Cardiac fibroblast (primary cell): ENCODE results near the gene EPHB1.

Experiments
- DNase-seq, 2 donors: peaks; one replicate each; pipeline versions ENCODE4 v3.0.0 to v3.0.0-alpha.2; 2010; ENCODE audit warnings: low read depth in 2 of 2
- H3K4me3 ChIP-seq, 2 donors: replicated peaks in 1 of 2; 1 replicate in 1 of 2; 2 replicates in 1 of 2; pipeline ENCODE4 v1.5.1; 2011; ENCODE audit warnings: low read depth in 2 of 2, low read length in 2 of 2, mild to moderate bottlenecking in 2 of 2, moderate library complexity in 1 of 2
- TF ChIP-seq, protein P1 (sequence below): IDR thresholded peaks from one replicate; pipeline ENCODE4 v1.5.1; 2011; ENCODE audit warnings: low read depth, mild to moderate bottlenecking, low read length, inconsistent platforms

Gene EPHB1

DNA sequence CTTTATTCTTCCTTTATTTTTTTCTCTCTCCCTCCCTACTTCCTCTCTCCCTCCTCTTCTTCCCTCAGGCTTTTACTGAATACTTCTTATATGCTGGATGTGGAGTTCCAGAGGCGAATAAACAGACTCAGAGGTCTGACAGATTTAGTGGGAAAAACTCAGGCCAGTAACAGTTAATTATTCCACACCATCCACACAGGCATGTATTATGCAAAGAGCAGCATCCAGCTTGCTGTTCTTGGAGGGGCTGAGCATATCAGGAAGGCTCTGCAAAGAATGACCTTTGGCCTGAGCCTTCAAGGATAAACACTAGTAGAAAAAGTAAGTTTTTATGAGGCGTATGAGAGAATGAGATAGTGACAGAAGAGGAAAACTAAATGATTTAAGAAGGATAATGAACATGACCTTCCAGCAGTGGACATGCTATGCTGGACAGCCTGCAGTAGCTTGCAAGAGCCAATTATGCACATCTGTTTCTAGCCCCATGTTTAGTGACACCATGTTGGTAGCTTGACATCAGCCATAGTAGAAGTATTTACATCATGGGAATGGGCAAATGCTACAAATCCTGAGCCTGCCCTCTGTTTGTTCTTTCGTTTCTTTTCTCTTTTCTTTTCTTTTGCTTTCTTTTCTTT, 387.4 kb downstream of the EPHB1 start:
- TF ChIP-seq, protein P1, sequence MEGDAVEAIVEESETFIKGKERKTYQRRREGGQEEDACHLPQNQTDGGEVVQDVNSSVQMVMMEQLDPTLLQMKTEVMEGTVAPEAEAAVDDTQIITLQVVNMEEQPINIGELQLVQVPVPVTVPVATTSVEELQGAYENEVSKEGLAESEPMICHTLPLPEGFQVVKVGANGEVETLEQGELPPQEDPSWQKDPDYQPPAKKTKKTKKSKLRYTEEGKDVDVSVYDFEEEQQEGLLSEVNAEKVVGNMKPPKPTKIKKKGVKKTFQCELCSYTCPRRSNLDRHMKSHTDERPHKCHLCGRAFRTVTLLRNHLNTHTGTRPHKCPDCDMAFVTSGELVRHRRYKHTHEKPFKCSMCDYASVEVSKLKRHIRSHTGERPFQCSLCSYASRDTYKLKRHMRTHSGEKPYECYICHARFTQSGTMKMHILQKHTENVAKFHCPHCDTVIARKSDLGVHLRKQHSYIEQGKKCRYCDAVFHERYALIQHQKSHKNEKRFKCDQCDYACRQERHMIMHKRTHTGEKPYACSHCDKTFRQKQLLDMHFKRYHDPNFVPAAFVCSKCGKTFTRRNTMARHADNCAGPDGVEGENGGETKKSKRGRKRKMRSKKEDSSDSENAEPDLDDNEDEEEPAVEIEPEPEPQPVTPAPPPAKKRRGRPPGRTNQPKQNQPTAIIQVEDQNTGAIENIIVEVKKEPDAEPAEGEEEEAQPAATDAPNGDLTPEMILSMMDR: no peak
- H3K4me3 ChIP-seq: no peak overlapping the region
- DNase-seq: no peak

DNA sequence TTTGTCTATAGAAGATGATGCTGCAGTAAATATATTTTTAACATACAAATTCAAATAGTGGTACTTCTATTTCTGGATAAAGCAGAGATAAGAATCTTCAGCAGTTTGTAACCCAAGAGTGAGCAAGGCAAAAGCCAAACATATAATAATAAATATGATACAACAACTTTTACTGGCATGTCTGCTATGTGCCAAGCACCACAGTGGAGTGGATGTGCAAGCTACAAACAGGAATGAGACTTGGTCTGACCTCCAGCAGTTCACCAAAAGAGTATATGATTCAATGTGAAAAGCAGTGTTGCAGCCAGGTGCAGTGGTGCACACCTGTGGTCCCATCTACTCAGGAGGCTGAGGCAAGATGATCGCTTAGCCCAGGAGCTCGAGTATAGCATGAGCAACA, 395.6 kb downstream of the EPHB1 start:
- TF ChIP-seq, protein P1: no peak
- no peak for DNase-seq
- H3K4me3 ChIP-seq: no peak overlapping the region

DNA sequence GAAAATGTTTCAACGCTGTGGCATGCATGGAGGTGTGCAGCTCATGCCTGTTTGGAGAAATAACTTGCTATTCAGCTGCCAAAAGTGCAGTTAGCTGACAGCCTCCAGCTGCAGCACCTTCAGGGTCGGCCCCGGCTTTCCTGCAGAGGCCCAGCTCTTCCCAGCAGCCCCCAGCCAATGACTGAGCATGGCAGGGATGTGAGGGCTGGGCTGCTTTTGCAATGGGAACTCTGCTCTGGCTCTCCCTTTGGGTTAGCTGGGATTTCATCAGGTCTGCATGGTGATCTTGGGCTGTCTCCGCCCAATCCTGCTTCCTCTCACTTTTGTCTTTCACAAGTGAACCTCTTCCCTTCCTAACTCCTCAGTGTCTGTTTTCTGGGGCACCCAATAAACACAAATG, 396.6 kb downstream of the EPHB1 start:
- TF ChIP-seq, protein P1: no peak
- H3K4me3 ChIP-seq: no peak overlapping the region
- DNase-seq: no peak

DNA sequence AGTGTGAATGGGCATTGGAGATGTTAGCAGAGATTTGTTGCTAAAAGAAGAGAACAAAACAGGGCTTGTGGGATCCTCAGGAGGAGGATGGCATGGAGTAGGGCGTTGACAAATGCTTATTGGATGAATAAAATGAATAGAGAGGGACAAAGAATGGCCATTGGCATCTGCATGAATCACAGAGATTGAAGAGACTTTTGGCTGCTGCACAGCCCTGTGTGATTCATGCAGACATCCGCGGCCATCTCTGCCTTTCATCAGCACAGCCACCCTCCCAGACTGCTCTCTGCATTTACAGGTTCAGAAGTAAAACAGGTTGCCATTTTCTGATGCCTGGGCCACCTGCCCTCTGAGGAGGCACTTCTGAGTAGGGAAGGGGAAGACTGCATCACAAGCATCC, 397.9 kb downstream of the EPHB1 start:
- no peak for DNase-seq
- H3K4me3 ChIP-seq: no peak overlapping the region
- TF ChIP-seq, protein P1: no peak

DNA sequence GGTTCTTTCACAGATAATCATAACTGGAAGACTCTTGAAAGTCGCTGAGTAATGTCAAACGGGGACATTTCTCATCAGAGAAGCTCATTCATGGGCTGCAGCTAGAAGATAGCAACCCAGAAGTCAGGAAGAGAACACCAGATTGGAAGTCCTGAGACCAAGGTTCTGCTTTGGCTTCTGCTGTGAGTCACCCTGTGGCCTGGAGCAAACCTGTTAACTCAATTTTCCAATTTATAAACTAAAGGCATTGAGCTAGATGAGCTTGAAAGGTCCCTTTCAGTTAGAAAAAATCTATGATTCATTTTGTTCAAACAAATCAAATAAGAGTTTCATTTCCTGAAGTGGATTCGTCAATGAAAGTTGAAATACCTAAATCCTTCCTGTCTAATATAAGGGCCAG, 402.2 kb downstream of the EPHB1 start:
- DNase-seq: no peak
- no peak overlapping the region for H3K4me3 ChIP-seq
- TF ChIP-seq, protein P1: no peak

DNA sequence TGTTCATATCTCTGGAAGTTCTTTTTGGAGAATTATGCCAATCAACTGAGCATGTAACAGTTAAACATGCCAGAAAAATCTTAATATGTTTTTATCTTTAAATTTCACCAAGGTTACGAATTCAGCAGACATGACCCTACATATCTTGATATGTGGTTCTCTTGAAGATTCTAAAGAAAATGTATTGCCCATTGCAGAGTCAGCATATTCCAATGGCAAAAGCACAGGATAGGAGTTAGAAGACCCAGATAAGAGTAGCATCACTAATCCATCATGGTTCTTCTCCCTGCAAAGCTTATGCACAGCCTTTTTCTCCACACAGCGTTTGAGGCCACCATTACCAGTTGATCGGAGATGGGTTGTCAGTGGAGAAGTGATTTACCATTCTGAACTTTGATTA, 402.8 kb downstream of the EPHB1 start:
- DNase-seq: no peak
- TF ChIP-seq, protein P1: no peak
- no peak overlapping the region for H3K4me3 ChIP-seq

DNA sequence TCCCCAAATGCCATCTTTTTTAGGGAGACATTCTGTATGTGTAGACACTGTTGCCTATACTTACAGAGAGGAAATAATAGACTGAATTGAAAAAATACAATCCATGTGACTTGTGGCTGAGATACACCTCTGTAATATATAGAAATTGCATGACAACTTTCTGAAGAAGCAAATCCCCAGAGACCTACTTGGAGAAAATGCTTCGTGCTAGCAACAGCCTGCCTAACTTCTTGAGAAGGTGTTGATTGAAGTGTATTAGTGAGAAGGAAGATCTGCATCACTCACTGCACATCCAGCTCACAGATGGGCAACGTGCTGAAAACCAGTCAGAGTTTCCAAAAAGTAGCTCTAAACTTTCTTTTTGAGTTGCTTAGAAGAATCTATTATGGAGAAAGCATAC, 404.1 kb downstream of the EPHB1 start:
- no peak for DNase-seq
- no peak overlapping the region for H3K4me3 ChIP-seq
- TF ChIP-seq, protein P1: no peak
